ENCODE results near the gene FKBP5. TPM values are rescaled to one million over a fixed set of nuclear protein-coding genes. Genes with fewer than 3 reads are reported as not detected.
A peak's percentile ranks its signal among the peaks of the same experiment; 100 is the strongest.

The FKBP5 gene
- total and polyA plus RNA-seq, 12 donors: 19.7 to 234 (median 119) TPM

- 60 to 80% (median 66%) methylated on average over 3 to 6 of the region's 6 CpGs for WGBS, 4 donors
- H3K27me3 ChIP-seq: no peaks in the 10 kb centered on the region
- no peak overlapping the region for H3K27ac ChIP-seq
- intact Hi-C loops (cut with DNase I): no loop called here
- DNase-seq: peak in 6 of 7 donors; percentile 21 to 68 (median 36)
- H3K4me3 ChIP-seq: no peak overlapping the region
- no peaks in the 10 kb centered on the region for H3K9me3 ChIP-seq (replicated peaks in 1 of 3)
- H3K4me1 ChIP-seq (replicated peaks in 1 of 2): no peaks in the 10 kb centered on the region
- TF ChIP-seq CTCF (IDR thresholded peaks at IDR 0.05): no peak
- no peak for TF ChIP-seq POLR2A (IDR thresholded peaks at IDR 0.05)
- H3K36me3 ChIP-seq (replicated peaks in 1 of 2): no peaks in the 10 kb centered on the region
These were observed 131.5 kb downstream of the FKBP5 start for GRCh38 chr6:35557239-35557638.

DNA sequence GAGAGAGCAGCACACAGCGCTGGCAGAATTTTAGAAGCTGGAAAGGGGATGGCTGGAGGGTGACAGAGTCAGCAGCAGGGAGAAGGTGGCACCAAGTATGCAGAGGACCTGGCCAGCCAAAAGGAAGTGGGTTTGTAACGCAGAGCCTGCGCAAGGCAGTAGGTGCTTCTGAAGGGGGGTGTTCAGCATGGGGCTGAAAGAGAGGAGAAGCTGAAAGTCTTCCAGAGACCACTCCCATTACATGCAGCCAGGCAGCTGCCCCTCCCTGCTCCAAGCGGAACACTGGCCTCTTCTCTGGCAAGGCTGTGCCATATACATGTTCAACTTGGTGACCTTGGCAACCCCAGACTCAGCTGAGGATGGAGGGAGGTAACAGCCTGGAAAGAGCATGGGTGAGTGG, 133.9 kb downstream of the FKBP5 start:
- H3K4me3 ChIP-seq: no peak overlapping the region
- peaks cover 0 to 7% (median 5%) of the 10 kb centered on the region in 3 donors for H3K9me3 ChIP-seq (replicated peaks in 1 of 3)
- no peak overlapping the region for H3K27ac ChIP-seq
- DNase-seq: no peak
- no peaks in the 10 kb centered on the region for H3K27me3 ChIP-seq
- 86 to 94% (median 91%) methylated on average over 4 of the region's 4 CpGs for WGBS, 4 donors
- intact Hi-C loops (cut with DNase I): no loop called here
- H3K4me1 ChIP-seq (replicated peaks in 1 of 2): no peaks in the 10 kb centered on the region
- H3K36me3 ChIP-seq (replicated peaks in 1 of 2): no peaks in the 10 kb centered on the region
- TF ChIP-seq POLR2A (IDR thresholded peaks at IDR 0.05) (no peak), CTCF (IDR thresholded peaks at IDR 0.05) (no peak)

DNA sequence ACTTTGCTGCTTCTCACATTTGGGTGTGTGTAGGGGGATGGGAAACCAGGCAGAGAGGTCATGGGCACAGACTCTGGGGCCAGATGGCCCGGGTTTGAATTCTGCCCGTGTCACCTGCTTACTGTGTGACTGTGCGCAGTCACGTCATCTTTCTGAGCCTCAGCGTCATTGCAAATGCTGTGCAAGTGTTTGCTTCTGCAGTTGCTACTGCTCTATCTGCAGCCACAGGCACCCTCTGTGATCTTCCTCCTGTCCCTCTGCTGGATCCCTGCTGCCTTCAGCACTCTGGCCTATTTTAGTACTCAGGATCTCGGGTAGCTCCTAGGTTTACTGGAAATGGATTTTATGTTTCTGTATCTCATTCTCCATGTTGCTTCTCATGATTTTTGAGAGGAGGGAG, 135.4 kb downstream of the FKBP5 start:
- no peak for DNase-seq
- TF ChIP-seq CTCF (IDR thresholded peaks at IDR 0.05): no peak
- no peak for TF ChIP-seq POLR2A (IDR thresholded peaks at IDR 0.05)
- 70 to 83% (median 78%) methylated on average over 6 of the region's 6 CpGs for WGBS, 4 donors
- Histone ChIP-seq H3K9me3 (replicated peaks in 1 of 3) (peaks cover 0 to 11% (median 5%) of the 10 kb centered on the region in 3 donors), H3K4me3 (no peak overlapping the region), H3K4me1 (replicated peaks in 1 of 2) (no peaks in the 10 kb centered on the region), H3K36me3 (replicated peaks in 1 of 2) (no peaks in the 10 kb centered on the region), H3K27me3 (no peaks in the 10 kb centered on the region), H3K27ac (no peak overlapping the region)
- intact Hi-C loops (cut with DNase I): no loop called here

DNA sequence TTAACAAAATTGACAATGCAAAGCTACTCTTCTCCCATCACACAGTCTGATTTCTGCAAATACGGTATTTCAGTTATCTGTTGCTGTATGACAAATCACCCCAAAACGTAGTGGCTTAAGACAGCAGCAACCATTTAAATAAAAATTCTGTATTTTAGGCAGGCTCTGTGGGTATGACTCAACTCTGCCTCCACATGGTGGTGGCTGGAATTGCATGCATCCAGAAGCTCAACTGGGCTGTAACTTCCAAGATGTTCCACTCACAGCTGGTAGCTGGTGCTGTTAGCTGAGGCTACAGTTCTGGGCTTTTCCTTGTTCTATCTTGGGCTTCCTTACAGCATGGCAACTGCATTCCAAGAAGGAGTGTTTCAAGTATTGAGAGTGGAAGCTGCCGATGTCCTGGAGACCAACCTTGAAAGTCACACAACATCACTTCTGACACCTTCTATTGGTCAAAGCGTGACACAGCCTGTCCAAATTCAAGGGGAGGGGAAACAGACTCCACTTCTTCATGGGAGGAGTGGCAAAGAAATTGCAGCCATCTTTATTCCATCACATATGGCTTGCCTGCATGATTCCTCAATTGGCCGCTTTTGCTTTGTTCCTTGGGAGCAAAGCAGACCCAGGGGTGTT, 136.3 kb downstream of the FKBP5 start:
- WGBS, 4 donors: 54 to 65% (median 61%) methylated on average over 5 of the region's 5 CpGs
- no peak overlapping the region for H3K27ac ChIP-seq
- H3K9me3 ChIP-seq (replicated peaks in 1 of 3): peaks cover 0 to 11% (median 5%) of the 10 kb centered on the region in 3 donors
- no peaks in the 10 kb centered on the region for H3K36me3 ChIP-seq (replicated peaks in 1 of 2)
- DNase-seq: peak in 2 of 7 donors; percentile 19 to 25
- H3K4me1 ChIP-seq (replicated peaks in 1 of 2): no peaks in the 10 kb centered on the region
- no peak overlapping the region for H3K4me3 ChIP-seq
- intact Hi-C loops (cut with DNase I): no loop called here
- peak; percentile 14 to 58 (median 46) for TF ChIP-seq CTCF (IDR thresholded peaks at IDR 0.05)
- TF ChIP-seq POLR2A (IDR thresholded peaks at IDR 0.05): no peak
- no peaks in the 10 kb centered on the region for H3K27me3 ChIP-seq

Measured in adrenal gland (tissue), 12 donors.